GM10266 (cell line): ENCODE data around the gene RPH3AL.

Source experiments
- DNase-seq: peaks from one replicate; pipeline ENCODE4 v3.0.0; 2012; ENCODE audit errors: extremely low spot score
- CTCF ChIP-seq: IDR thresholded peaks from 2 replicates; pipeline ENCODE4 v1.5.1; 2012; ENCODE audit warnings: mild to moderate bottlenecking, low read depth; ENCODE audit not compliant: control insufficient read depth, insufficient read depth; ENCODE audit errors: missing control alignments

RPH3AL gene

GRCh38 chr17:385178-385835, 32.7 kb upstream of the RPH3AL start:
- DNase-seq: peak; percentile 57

GRCh38 chr17:384622-385177, 32.1 kb upstream of the RPH3AL start:
- DNase-seq: no peak
- no peak for TF ChIP-seq CTCF

More at GRCh38 chr17:385178-385835, 32.7 kb upstream of the RPH3AL start:
- TF ChIP-seq CTCF: no peak

- TF ChIP-seq CTCF: no peak
- DNase-seq: peak; percentile 41
Observed at GRCh38 chr17:383771-384621, 31.4 kb upstream of the RPH3AL start.

- DNase-seq: no peak
Observed at GRCh38 chr17:382644-383533, 30.3 kb upstream of the RPH3AL start.

GRCh38 chr17:381941-382643, 29.5 kb upstream of the RPH3AL start:
- no peak for DNase-seq

More at GRCh38 chr17:382644-383533, 30.3 kb upstream of the RPH3AL start:
- no peak for TF ChIP-seq CTCF

GRCh38 chr17:381516-381915, 28.9 kb upstream of the RPH3AL start:
- no peak for DNase-seq
- TF ChIP-seq CTCF: no peak

More at GRCh38 chr17:381941-382643, 29.5 kb upstream of the RPH3AL start:
- TF ChIP-seq CTCF: no peak
